ENCODE data around the gene ATP7B.

DNA sequence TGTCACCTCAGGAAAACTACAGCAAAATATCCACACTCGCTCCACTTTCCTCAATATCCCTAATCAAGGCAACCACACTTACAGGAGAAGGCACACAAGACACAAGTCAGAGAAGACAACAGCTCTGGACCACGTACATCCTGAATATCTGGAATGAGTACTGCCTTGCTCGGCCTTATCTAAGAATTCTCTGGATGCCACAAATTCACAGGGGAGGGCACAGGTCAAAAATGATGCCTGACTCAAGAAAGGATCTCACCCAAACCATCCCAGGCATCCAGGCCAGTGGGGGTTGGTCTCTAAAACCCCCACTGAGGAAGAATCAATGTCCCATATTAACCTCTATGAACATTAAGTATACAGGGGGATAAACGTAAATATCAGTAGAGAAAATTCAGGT lies 29.9 kb downstream of the ATP7B start:
- TF ChIP-seq, protein P1, sequence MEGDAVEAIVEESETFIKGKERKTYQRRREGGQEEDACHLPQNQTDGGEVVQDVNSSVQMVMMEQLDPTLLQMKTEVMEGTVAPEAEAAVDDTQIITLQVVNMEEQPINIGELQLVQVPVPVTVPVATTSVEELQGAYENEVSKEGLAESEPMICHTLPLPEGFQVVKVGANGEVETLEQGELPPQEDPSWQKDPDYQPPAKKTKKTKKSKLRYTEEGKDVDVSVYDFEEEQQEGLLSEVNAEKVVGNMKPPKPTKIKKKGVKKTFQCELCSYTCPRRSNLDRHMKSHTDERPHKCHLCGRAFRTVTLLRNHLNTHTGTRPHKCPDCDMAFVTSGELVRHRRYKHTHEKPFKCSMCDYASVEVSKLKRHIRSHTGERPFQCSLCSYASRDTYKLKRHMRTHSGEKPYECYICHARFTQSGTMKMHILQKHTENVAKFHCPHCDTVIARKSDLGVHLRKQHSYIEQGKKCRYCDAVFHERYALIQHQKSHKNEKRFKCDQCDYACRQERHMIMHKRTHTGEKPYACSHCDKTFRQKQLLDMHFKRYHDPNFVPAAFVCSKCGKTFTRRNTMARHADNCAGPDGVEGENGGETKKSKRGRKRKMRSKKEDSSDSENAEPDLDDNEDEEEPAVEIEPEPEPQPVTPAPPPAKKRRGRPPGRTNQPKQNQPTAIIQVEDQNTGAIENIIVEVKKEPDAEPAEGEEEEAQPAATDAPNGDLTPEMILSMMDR (conservative IDR thresholded peaks at IDR 0.05; ENCODE audit: low read length), result no peak
- no peak for TF ChIP-seq EZH2phosphoT487 (IDR thresholded peaks at IDR 0.05; ENCODE audit: borderline replicate concordance, low read depth, low read length)
